Thyroid gland (tissue), 4 donors: ENCODE measurements around the gene OR13J1.

ENCODE experiments used
- CTCF ChIP-seq, 6 experiments: fragments of 200-600 bp in 3 of 6; fragments of 450-650 bp in 3 of 6; sonication (generic) in 3 of 6; IDR thresholded peaks; one replicate each; pipeline ENCODE4 v1.5.1; 2016 to 2019; ENCODE audit warnings: antibody characterized with exemption in 6 of 6, mild to moderate bottlenecking in 2 of 6, inconsistent platforms in 1 of 6, moderate library complexity in 1 of 6
- POLR2A ChIP-seq, 2 donors: fragments of 450-650 bp; IDR thresholded peaks; one replicate each; pipeline ENCODE4 v1.6.1; 2017; ENCODE audit warnings: antibody characterized with exemption in 2 of 2, mild to moderate bottlenecking in 2 of 2, moderate library complexity in 1 of 2

GRCh38 chr9:35904338-35904737 lies 34.1 kb upstream of the OR13J1 start:
- TF ChIP-seq CTCF (IDR thresholded peaks at IDR 0.05) (no peak), POLR2A (IDR thresholded peaks at IDR 0.05) (no peak)
